Stomach (tissue), 9 donors: ENCODE data around the gene HSD17B12. TPM values are rescaled to one million over a fixed set of nuclear protein-coding genes. Genes with fewer than 3 reads are reported as not detected.

Experiments
- DNase-seq, 2 donors: peaks; one replicate each; pipeline versions ENCODE4 v3.0.0 to v3.0.0-alpha.2; 2013 to 2019
- H3K27ac ChIP-seq, 5 donors: fragments of 200-600 bp in 4 of 5; sonication (generic) in 4 of 5; one replicate each; pipeline ENCODE4 v1.5.1; 2013 to 2019; ENCODE audit warnings: mild to moderate bottlenecking in 1 of 5, moderate library complexity in 1 of 5
- H3K27me3 ChIP-seq, 3 donors: fragments of 200-600 bp; sonication (generic); one replicate each; pipeline ENCODE4 v1.5.1; 2017 to 2019; ENCODE audit warnings: mixed run types in 1 of 3
- H3K36me3 ChIP-seq, 4 donors: fragments of 200-600 bp; sonication (generic); 1 replicate in 3 of 4; 2 replicates in 1 of 4; pipeline ENCODE4 v1.5.1; 2016 to 2019
- H3K4me1 ChIP-seq, 4 donors: fragments of 200-600 bp; sonication (generic); one replicate each; pipeline ENCODE4 v1.5.1; 2016 to 2019
- H3K4me3 ChIP-seq, 4 donors: fragments of 200-600 bp; sonication (generic) in 3 of 4; one replicate each; pipeline ENCODE4 v1.5.1; 2016 to 2019; ENCODE audit warnings: mild to moderate bottlenecking in 1 of 4
- H3K9me3 ChIP-seq, 4 donors: fragments of 200-600 bp; sonication (generic); one replicate each; pipeline ENCODE4 v1.5.1; 2016 to 2019
- CTCF ChIP-seq, 7 experiments: fragments of 450-650 bp in 4 of 7; fragments of 200-600 bp in 3 of 7; sonication (generic) in 3 of 7; IDR thresholded peaks; one replicate each; pipeline ENCODE4 v1.5.1; 2016 to 2019; ENCODE audit warnings: antibody characterized with exemption in 7 of 7, control low read depth in 2 of 7, mild to moderate bottlenecking in 1 of 7
- EP300 ChIP-seq: sonication (generic); formaldehyde crosslinking; IDR thresholded peaks from one replicate; pipeline ENCODE4 v1.6.1; 2017; ENCODE audit warnings: antibody characterized with exemption
- POLR2A ChIP-seq, 4 donors: fragments of 450-650 bp; IDR thresholded peaks; one replicate each; pipeline ENCODE4 v1.6.1; 2016; ENCODE audit warnings: antibody characterized with exemption in 4 of 4, control low read depth in 2 of 4, mild to moderate bottlenecking in 1 of 4, moderate library complexity in 1 of 4
- POLR2AphosphoS5 ChIP-seq, 3 donors: sonication (generic); formaldehyde crosslinking; IDR thresholded peaks; one replicate each; pipeline ENCODE4 v1.6.1; 2016; ENCODE audit warnings: antibody characterized with exemption in 3 of 3
- WGBS, 5 donors: extraction: QIAGEN DNeasy Blood & Tissue Kit in 3 of 5; methylation state at CpG; one replicate each; pipeline versions ENCODE4 v1.1.5 to v1.1.7; 2013 to 2018; 5-methylcytosine and 5-hydroxymethylcytosine counted together
- intact Hi-C: fragments of 100-400 bp; cut with DNase I; formaldehyde crosslinking; loops from one replicate; pipeline ENCODE4 v1.15.1; 2023; ENCODE audit warnings: low total_unique reads
- polyA plus RNA-seq, 3 donors: library from polyadenylated mRNA; stranded (reverse); fragments of 200-250 nt; gene quantifications; one replicate each; pipeline ENCODE4 v1.2.3, GENCODE V29; 2013
- small RNA-seq, 4 donors: library from RNA; depleted of rRNA; stranded (forward); fragments of <200 nt; gene quantifications; one replicate each; pipeline ENCODE3, GENCODE V24; 2016
- total RNA-seq, 5 donors: library from RNA; depleted of rRNA; stranded (reverse); fragments of >200 nt; gene quantifications; one replicate each; pipeline versions ENCODE4 v1.1.0 to v1.2.3, GENCODE V29; 2014 to 2016
- donor health status: healthy with polysubstance abuse.
- donor health status: Bipolar disorder and iron deficiency.
- donor health status: healthy.

Gene HSD17B12
- total and polyA plus RNA-seq, 8 donors, result 25.8 to 169 (median 52.4) TPM

- H3K27ac ChIP-seq, result peak overlapping the region in 4 of 5 donors; percentile 28 to 64 (median 49)
- TF ChIP-seq EP300, result no peak
- TF ChIP-seq POLR2AphosphoS5 (IDR thresholded peaks at IDR 0.05), result peak in 2 of 3 donors; percentile 4 to 42
- TF ChIP-seq POLR2A (IDR thresholded peaks at IDR 0.05), result no peak
- TF ChIP-seq CTCF (IDR thresholded peaks at IDR 0.05), result no peak
- peak in 1 of 2 donors; percentile 41 for DNase-seq
- 58 to 67% (median 64%) methylated on average over 10 of the region's 10 CpGs for WGBS, 5 donors
- H3K4me1 ChIP-seq, result peaks cover 0 to 35% (median 29%) of the 10 kb centered on the region in 4 donors
- H3K27me3 ChIP-seq, result no peaks in the 10 kb centered on the region
- H3K4me3 ChIP-seq, result no peak overlapping the region
- intact Hi-C loops, result loop anchor here (5.0 kb wide), 1 partner anchor 42 kb away; no protein-coding TSS in a partner anchor
- no peaks in the 10 kb centered on the region for H3K9me3 ChIP-seq
- H3K36me3 ChIP-seq, result peaks cover 3 to 59% (median 47%) of the 10 kb centered on the region in 4 donors
Observed at GRCh38 chr11:43904742-43905535, 224.4 kb downstream of the HSD17B12 start.

DNA sequence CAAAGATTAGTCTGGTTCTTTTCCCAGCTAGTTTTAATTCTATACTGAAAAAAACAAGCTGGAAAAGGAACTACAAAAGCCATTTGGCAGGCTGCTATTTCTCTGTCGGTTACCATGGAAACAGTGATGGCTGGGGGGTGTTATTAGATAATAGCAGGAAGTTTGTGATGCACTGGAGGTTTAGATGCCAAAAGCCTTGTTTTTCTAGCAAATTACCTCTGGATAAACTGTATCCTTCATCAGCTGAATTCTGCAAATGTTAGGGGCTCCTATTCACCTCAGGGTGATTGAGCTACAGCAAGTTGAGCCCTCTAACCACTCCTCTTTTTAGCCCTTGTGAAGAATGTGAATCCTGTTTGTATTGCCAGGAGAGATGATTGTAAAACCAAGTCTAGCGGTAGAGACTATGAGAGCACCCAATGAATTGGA is 225.3 kb downstream of the HSD17B12 start:
- WGBS, 5 donors, result 68 to 78% (median 76%) methylated on average over 2 of the region's 2 CpGs
- Histone ChIP-seq H3K4me3 (no peak overlapping the region), H3K9me3 (no peaks in the 10 kb centered on the region), H3K36me3 (peaks cover 3 to 67% (median 53%) of the 10 kb centered on the region in 4 donors), H3K27ac (peak overlapping the region in 4 of 5 donors; percentile 28 to 64 (median 49)), H3K4me1 (peaks cover 0 to 35% (median 29%) of the 10 kb centered on the region in 4 donors), H3K27me3 (no peaks in the 10 kb centered on the region)
- TF ChIP-seq CTCF (IDR thresholded peaks at IDR 0.05), result no peak
- no peak for TF ChIP-seq POLR2AphosphoS5 (IDR thresholded peaks at IDR 0.05)
- no peak for TF ChIP-seq POLR2A (IDR thresholded peaks at IDR 0.05)
- no peak for TF ChIP-seq EP300
- intact Hi-C loops, result no loop called here
- DNase-seq, result peak in 1 of 2 donors; percentile 89

Small RNAs within 50 kb of the gene (small RNA-seq; reads per million reads assigned to genes)
- gene PHBP2, result 0 reads per million in 4 donors
- 0 reads per million in 4 donors for gene RPL23AP63

Other genes with a start within 250 kb of the HSD17B12 start
- 100 to 1,000 TPM in 1 of 5 donors, 10 to 100 TPM in 4; 25.7 to 113 (median 37.4) TPM for gene ALKBH3, start 200.1 kb downstream of the HSD17B12 start, total RNA-seq
- gene ALKBH3, start 200.1 kb downstream of the HSD17B12 start, polyA plus RNA-seq, result 10 to 100 TPM; 30.8 to 49.0 (median 31.4) TPM